ENCODE data around the gene ALMS1.

ALMS1 gene

GRCh38 chr2:73423913-73424312, 38.3 kb downstream of the ALMS1 start:
- TF ChIP-seq ZFX (IDR thresholded peaks at IDR 0.05) = no peak
- no peak for TF ChIP-seq CTCF (conservative IDR thresholded peaks at IDR 0.05)
- H3K27ac ChIP-seq = no peak overlapping the region

DNA sequence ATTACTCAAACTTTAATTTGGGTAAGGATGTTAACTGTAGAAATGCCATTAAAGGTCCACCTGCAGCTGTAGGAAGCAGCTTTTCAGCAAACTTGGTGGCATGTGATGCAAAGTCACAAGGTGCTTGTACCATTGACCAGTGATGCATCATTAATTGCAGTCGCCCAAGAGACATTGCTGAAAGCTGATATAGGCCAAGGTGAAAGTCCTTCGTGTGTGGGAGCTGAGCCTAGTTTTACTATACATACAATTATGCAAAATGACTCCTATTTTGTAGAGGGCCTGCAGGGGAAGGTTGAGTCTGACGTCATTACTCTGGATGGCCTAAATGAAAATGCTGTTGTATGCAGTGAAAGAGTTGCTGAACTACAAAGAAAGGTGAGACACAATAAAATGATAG, 40.5 kb downstream of the ALMS1 start:
- no peak for TF ChIP-seq ZFX (IDR thresholded peaks at IDR 0.05)
- no peak for TF ChIP-seq CTCF (conservative IDR thresholded peaks at IDR 0.05)
- H3K27ac ChIP-seq = no peak overlapping the region

DNA sequence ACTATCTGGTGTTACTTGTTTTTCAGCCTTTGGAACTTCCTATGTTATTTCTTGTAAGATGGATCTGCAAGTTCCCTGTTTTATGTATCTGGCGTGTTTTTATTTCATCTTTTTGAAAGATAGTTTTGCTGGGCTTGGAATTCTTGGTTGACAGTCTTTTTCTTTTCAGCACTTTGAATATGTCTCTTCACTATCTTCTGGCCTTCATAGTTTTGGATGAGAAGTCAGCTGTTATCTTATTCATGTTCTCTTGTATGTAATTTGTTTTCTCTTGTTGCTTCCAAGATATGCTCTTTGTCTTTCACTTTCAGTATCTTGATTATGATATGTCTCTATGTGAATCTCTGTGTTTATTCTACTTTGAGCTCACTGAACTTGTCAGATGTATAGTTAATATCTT, 50.4 kb downstream of the ALMS1 start:
- no peak overlapping the region for H3K27ac ChIP-seq
- TF ChIP-seq ZFX (IDR thresholded peaks at IDR 0.05) = no peak
- no peak for TF ChIP-seq CTCF (conservative IDR thresholded peaks at IDR 0.05)

GRCh38 chr2:73444202-73444601, 58.6 kb downstream of the ALMS1 start:
- no peak overlapping the region for H3K27ac ChIP-seq
- TF ChIP-seq CTCF (conservative IDR thresholded peaks at IDR 0.05) = no peak
- no peak for TF ChIP-seq ZFX (IDR thresholded peaks at IDR 0.05)

GRCh38 chr2:73448856-73449255, 63.2 kb downstream of the ALMS1 start:
- TF ChIP-seq ZFX (IDR thresholded peaks at IDR 0.05) (no peak), CTCF (conservative IDR thresholded peaks at IDR 0.05) (no peak)
- H3K27ac ChIP-seq = no peak overlapping the region

GRCh38 chr2:73449404-73449803, 63.8 kb downstream of the ALMS1 start:
- no peak overlapping the region for H3K27ac ChIP-seq
- TF ChIP-seq CTCF (conservative IDR thresholded peaks at IDR 0.05) = no peak
- TF ChIP-seq ZFX (IDR thresholded peaks at IDR 0.05) = no peak

- no peak for TF ChIP-seq CTCF (conservative IDR thresholded peaks at IDR 0.05)
- no peak for TF ChIP-seq ZFX (IDR thresholded peaks at IDR 0.05)
Observed at GRCh38 chr2:73451263-73451972, 65.8 kb downstream of the ALMS1 start.

More at GRCh38 chr2:73451263-73451972, 65.8 kb downstream of the ALMS1 start:
- no peak overlapping the region for H3K27ac ChIP-seq
